Measurements from ENCODE around the gene PLXNA2. TPM values are rescaled to one million over a fixed set of nuclear protein-coding genes. Genes with fewer than 3 reads are reported as not detected.

Gene PLXNA2
- total RNA-seq, 1 experiment from 2014 or later, result 0.06 TPM

GRCh38 chr1:208256556-208256955 lies 12.4 kb upstream of the PLXNA2 start:
- BruUV-seq (replicated peaks), result no TSS peak
- Histone ChIP-seq H3K9me3 (ENCODE audit: low read depth, low read length, poor library complexity, severe bottlenecking) (no peaks in the 10 kb centered on the region), H3K4me1 (ENCODE audit: insufficient read depth, low read length, poor library complexity, severe bottlenecking) (no peaks in the 10 kb centered on the region), H3K27ac (ENCODE audit: low read depth, low read length, poor library complexity, severe bottlenecking) (no peak overlapping the region), H3K27me3 (replicated peaks; ENCODE audit: insufficient read depth, low read depth, low read length, poor library complexity) (peaks cover 30% of the 10 kb centered on the region), H3K4me3 (ENCODE audit: low read depth, low read length, poor library complexity, severe bottlenecking) (no peak overlapping the region), H3K36me3 (ENCODE audit: insufficient read depth, low read length, poor library complexity, severe bottlenecking) (no peaks in the 10 kb centered on the region)
- ChIA-PET CTCF (no interaction called here), POLR2A (ENCODE audit: low non-redundant PET) (no interaction called here)
- intact Hi-C loops (cut with micrococcal nuclease; ENCODE audit: unreplicated experiment), result no loop called here
- TF ChIP-seq CTCF (conservative IDR thresholded peaks at IDR 0.05; ENCODE audit: low read depth, low read length) (no peak), EZH2 (IDR thresholded peaks at IDR 0.05; ENCODE audit: borderline replicate concordance, low read depth, low read length, poor library complexity, severe bottlenecking) (no peak)
- DNase-seq (ENCODE audit: low spot score), result no peak

DNA sequence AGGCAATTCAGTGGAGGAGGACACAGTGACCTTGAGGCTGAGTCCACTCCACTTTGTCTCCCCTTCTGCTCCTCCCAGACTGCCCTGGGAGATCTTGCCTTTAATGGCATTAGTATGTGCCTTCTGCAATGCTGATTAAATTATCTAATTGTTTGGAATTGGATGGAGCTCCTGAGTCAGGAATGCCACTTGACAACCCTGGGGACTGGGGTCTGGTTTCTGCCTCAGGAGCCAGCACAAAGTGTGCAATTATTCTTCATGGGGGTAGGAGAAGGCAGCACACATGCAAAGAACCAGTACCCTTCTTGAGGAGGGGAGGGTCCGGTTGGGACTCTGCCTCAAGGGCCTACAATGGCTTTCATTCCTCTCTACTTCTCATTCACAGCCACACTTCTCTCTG lies 11.9 kb upstream of the PLXNA2 start:
- no peak overlapping the region for H3K27ac ChIP-seq (ENCODE audit: low read depth, low read length, poor library complexity, severe bottlenecking)
- ChIA-PET POLR2A (ENCODE audit: low non-redundant PET) (no interaction called here), CTCF (no interaction called here)

GRCh38 chr1:208254862-208255261 lies 10.7 kb upstream of the PLXNA2 start:
- Histone ChIP-seq H3K27me3 (replicated peaks; ENCODE audit: insufficient read depth, low read depth, low read length, poor library complexity) (peaks cover 45% of the 10 kb centered on the region), H3K4me3 (ENCODE audit: low read depth, low read length, poor library complexity, severe bottlenecking) (no peak overlapping the region), H3K9me3 (ENCODE audit: low read depth, low read length, poor library complexity, severe bottlenecking) (no peaks in the 10 kb centered on the region), H3K36me3 (ENCODE audit: insufficient read depth, low read length, poor library complexity, severe bottlenecking) (no peaks in the 10 kb centered on the region), H3K27ac (ENCODE audit: low read depth, low read length, poor library complexity, severe bottlenecking) (no peak overlapping the region), H3K4me1 (ENCODE audit: insufficient read depth, low read length, poor library complexity, severe bottlenecking) (no peaks in the 10 kb centered on the region)
- no peak for TF ChIP-seq EZH2 (IDR thresholded peaks at IDR 0.05; ENCODE audit: borderline replicate concordance, low read depth, low read length, poor library complexity, severe bottlenecking)
- TF ChIP-seq CTCF (conservative IDR thresholded peaks at IDR 0.05; ENCODE audit: low read depth, low read length), result no peak
- BruUV-seq (replicated peaks), result no TSS peak
- POLR2A ChIA-PET (ENCODE audit: low non-redundant PET), result no interaction called here
- CTCF ChIA-PET, result no interaction called here
- no peak for DNase-seq (ENCODE audit: low spot score)
- intact Hi-C loops (cut with micrococcal nuclease; ENCODE audit: unreplicated experiment), result no loop called here

More for the DNA sequence above, 11.9 kb upstream of the PLXNA2 start:
- peaks cover 34% of the 10 kb centered on the region for H3K27me3 ChIP-seq (replicated peaks; ENCODE audit: insufficient read depth, low read depth, low read length, poor library complexity)
- intact Hi-C loops (cut with micrococcal nuclease; ENCODE audit: unreplicated experiment), result no loop called here
- H3K9me3 ChIP-seq (ENCODE audit: low read depth, low read length, poor library complexity, severe bottlenecking), result no peaks in the 10 kb centered on the region
- H3K4me3 ChIP-seq (ENCODE audit: low read depth, low read length, poor library complexity, severe bottlenecking), result no peak overlapping the region
- BruUV-seq (replicated peaks), result no TSS peak
- DNase-seq (ENCODE audit: low spot score), result no peak
- TF ChIP-seq CTCF (conservative IDR thresholded peaks at IDR 0.05; ENCODE audit: low read depth, low read length), result no peak
- no peak for TF ChIP-seq EZH2 (IDR thresholded peaks at IDR 0.05; ENCODE audit: borderline replicate concordance, low read depth, low read length, poor library complexity, severe bottlenecking)
- H3K36me3 ChIP-seq (ENCODE audit: insufficient read depth, low read length, poor library complexity, severe bottlenecking), result no peaks in the 10 kb centered on the region
- no peaks in the 10 kb centered on the region for H3K4me1 ChIP-seq (ENCODE audit: insufficient read depth, low read length, poor library complexity, severe bottlenecking)
